DND-41 (cell line): ENCODE measurements around the gene SMCO2.

Source experiments
- EZH2 ChIP-seq: IDR thresholded peaks from 3 replicates; pipeline ENCODE4 v1.6.1; 2012; ENCODE audit warnings: borderline replicate concordance, low read depth, mild to moderate bottlenecking, moderate library complexity, low read length, inconsistent platforms; ENCODE audit not compliant: severe bottlenecking
- TF ChIP-seq, protein P1 (sequence below): IDR thresholded peaks from 2 replicates; pipeline ENCODE4 v1.5.1; 2012; ENCODE audit warnings: borderline replicate concordance, low read length, moderate library complexity, mild to moderate bottlenecking; ENCODE audit not compliant: poor library complexity, severe bottlenecking; ENCODE audit errors: extremely low read depth

DNA sequence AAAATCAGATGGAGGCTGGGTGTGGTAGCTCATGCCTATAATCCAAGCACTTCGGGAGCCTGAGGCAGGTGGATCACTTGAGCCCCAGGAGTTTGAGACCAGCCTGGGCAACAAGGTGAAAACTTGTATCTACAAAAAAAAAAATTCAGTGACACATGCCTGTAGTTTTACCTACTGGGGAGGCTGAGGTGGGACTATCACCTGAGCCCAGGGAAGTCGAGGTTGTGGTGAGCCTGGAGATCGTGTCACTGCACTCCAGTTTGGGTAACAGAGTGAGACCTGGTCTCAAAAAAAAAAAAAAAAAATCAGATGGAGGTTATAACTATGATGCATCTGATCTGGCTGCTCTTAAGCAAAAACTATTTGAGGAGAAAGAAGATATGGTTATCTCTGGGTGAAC lies 50.9 kb downstream of the SMCO2 start:
- TF ChIP-seq, protein P1, sequence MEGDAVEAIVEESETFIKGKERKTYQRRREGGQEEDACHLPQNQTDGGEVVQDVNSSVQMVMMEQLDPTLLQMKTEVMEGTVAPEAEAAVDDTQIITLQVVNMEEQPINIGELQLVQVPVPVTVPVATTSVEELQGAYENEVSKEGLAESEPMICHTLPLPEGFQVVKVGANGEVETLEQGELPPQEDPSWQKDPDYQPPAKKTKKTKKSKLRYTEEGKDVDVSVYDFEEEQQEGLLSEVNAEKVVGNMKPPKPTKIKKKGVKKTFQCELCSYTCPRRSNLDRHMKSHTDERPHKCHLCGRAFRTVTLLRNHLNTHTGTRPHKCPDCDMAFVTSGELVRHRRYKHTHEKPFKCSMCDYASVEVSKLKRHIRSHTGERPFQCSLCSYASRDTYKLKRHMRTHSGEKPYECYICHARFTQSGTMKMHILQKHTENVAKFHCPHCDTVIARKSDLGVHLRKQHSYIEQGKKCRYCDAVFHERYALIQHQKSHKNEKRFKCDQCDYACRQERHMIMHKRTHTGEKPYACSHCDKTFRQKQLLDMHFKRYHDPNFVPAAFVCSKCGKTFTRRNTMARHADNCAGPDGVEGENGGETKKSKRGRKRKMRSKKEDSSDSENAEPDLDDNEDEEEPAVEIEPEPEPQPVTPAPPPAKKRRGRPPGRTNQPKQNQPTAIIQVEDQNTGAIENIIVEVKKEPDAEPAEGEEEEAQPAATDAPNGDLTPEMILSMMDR = no peak
- TF ChIP-seq EZH2 = no peak
